GM10266 (cell line): ENCODE data around the gene TRIM67.
"Not testable (repeated sequence)": the region's sequence is repeated elsewhere in the genome, so short reads cannot be mapped to it uniquely, and the experiment has no call there.

Experiments
- DNase-seq: peaks from one replicate; pipeline ENCODE4 v3.0.0; 2012; ENCODE audit errors: extremely low spot score
- CTCF ChIP-seq: IDR thresholded peaks from 2 replicates; pipeline ENCODE4 v1.5.1; 2012; ENCODE audit warnings: mild to moderate bottlenecking, low read depth; ENCODE audit not compliant: control insufficient read depth, insufficient read depth; ENCODE audit errors: missing control alignments

The TRIM67 gene

DNA sequence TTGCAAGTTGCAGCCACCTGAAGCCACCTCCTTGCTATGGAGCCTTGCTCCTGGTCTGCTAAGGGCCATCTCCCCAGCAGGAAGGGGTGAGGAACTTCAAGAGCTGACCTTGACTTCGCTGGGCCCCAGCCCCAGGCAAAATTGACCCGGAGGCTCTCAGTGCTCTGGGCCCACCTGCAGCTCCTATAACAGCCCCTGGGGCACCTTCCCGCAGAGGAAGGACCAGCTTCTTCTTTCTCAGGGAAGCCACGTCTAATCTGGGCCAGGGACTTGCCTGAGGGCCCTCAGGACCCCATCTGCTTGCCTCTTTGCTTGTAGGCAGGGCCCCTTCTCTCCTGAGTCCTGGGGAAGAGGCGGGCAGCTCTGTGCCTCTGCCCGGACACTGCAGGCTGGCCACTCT lies 48.3 kb downstream of the TRIM67 start:
- no peak for TF ChIP-seq CTCF
- no peak for DNase-seq

GRCh38 chr1:231211005-231211857 lies 49.4 kb downstream of the TRIM67 start:
- TF ChIP-seq CTCF: peak; percentile 88
- DNase-seq: peak; percentile 83

GRCh38 chr1:231212301-231212700 lies 50.4 kb downstream of the TRIM67 start:
- DNase-seq: not testable (repeated sequence)

DNA sequence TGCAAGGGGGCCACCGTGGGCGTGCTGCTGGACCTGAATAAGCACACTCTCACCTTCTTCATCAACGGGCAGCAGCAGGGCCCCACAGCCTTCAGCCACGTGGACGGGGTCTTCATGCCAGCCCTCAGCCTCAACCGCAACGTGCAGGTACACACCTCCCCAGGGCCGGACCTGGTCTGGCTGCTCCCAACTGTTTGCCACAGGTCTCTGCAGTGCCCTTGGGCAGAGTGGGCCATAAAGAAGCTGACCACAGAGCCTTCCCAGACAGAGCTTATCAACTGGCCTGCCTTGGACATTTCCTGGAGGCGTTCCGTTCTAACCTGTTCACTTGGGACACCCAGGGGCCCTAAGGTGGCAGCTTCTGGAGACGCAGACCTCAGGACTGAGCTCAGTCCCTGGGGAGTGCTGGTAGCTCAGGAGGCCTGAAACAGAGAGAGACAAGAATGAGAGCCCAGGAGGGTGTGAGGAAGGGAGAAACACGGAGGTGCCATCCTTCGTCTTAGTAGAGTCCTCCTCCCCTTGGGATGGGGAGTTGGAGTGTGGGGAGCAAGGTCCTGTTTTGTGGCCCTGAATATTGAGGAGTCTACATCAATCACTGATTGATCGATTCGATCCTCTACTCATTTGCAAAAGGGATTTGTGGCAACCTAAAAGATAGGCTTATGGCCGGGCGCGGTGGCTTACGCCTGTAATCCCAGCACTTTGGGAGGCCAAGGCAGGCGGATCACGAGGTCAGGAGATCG lies 52.1 kb downstream of the TRIM67 start:
- no peak for TF ChIP-seq CTCF
- DNase-seq: no peak

DNA sequence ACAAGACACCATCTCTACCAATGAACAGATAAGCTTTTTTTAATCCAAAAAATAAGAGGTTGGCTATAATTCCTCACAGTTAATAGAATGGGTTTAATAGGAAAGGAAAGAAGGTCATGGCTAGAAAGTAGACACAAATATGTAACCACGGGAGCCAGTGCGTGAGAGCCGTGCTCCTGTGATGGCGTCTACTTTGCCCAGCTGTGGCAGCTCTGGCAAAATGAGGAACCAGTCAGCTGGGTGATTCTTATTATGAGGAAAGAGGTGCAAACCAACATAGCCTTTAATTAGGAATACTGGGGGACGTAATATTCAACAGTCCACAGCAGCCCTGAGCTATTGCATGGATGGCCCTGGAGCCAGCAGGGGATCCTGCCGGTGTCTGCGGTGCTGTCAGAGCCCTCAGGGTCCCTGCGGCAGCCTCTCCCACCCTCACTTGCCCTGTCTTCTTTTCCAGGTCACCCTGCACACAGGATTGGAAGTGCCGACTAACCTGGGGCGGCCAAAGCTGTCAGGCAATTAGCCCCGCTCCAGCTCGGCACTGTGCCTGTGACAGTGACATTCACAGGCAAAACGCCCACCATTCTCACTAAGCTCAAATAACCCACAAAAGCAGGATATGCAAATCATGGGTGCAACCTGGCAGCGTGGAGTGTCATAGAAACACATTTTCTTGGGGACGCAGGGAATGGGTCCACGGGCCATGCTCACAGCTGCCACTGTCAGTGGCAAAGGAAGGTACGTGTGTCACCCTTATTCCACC lies 53.2 kb downstream of the TRIM67 start:
- no peak for DNase-seq
- TF ChIP-seq CTCF: no peak

DNA sequence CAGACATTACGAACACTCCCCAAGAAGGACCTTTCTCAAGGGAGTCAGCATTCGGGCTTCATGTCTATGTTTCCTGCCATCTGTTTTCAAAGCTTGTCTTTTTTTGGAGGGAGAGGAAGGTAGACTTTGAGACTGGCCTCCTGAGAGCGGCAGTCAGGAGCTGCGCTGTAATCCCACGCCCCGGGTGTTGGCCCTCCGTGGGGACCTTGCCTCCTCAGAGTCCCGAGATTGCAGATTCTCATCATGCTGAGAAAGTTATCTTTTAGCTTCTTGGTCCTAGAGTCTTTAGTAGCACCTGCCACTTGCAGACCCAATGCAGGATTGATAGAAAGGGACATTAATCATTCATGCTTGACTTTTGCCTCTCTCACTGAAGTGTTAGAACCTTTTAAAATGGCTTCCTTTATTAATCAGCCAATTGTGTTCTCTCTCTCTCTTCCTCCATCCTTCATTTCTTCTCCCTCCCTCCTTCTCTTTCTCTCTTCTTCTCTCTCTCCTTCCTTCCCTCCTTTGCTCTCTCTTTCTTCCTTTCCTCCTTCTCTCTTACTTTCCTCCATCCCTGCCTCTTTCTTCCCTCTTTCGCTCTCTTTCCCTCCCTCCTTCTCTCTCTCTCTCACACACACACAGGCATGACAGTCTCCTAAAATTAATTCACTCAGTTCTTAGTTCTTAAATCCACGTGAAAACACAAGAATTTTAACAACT lies 54.0 kb downstream of the TRIM67 start:
- no peak for DNase-seq
- TF ChIP-seq CTCF: no peak

DNA sequence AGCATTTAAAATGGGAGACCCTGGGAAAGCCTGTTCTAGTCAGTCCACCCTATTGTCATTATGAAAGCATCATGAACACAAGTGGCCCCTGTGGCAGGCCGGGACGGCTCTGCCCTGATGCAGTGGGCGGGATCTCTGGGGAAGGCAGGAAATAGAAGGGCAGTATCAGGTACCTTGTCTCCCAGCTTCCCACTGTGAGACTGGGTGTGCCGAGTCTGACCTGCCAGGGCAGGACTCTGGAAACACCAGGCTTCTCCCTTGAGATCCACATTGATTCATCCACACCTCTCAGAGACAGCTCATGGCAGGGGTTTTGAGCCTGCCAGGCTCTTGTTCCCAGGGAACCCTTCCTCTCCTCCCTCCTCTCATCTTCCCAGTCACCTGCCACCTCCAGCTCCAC lies 54.6 kb downstream of the TRIM67 start:
- DNase-seq: no peak

More for the DNA sequence above, 54.6 kb downstream of the TRIM67 start:
- no peak for TF ChIP-seq CTCF
